WTC11 (cell line): ENCODE measurements around the gene RPL10. TPM values are rescaled to one million over a fixed set of nuclear protein-coding genes. Genes with fewer than 3 reads are reported as not detected.

ENCODE experiments used
- ATAC-seq: fragments of 200-7000 bp; cut with Tn5 transposase; 2 replicates; pipeline ENCODE4 v1.10.0; 2021; ENCODE audit warnings: mild to moderate bottlenecking, moderate library complexity
- CTCF ChIA-PET: fragments of 300-600 bp; sonication (Branson Sonifier 250); formaldehyde crosslinking; loops from one replicate; lab custom pipeline; 2021; ENCODE audit warnings: antibody characterized with exemption; lab: Charles Lee
- POLR2A ChIA-PET: fragments of 350-600 bp; sonication (Branson Sonifier 250); formaldehyde crosslinking; loops from one replicate; lab custom pipeline; 2021; ENCODE audit warnings: antibody characterized with exemption; lab: Charles Lee
- DNase-seq: peaks from one replicate; pipeline ENCODE4 v3.0.0; 2021; ENCODE audit warnings: low spot score
- H3K27ac Mint-ChIP-seq: 2 replicates; pipeline ENCODE4 v1.8.0; 2021; ENCODE audit warnings: mixed read lengths
- H3K27me3 Mint-ChIP-seq: 2 replicates; pipeline ENCODE4 v1.8.0; 2021; ENCODE audit warnings: low read depth, mild to moderate bottlenecking, moderate library complexity, mixed read lengths
- H3K36me3 Mint-ChIP-seq: 2 replicates; pipeline ENCODE4 v1.8.0; 2021; ENCODE audit warnings: mixed read lengths
- H3K4me1 Mint-ChIP-seq: 2 replicates; pipeline ENCODE4 v1.8.0; 2022; ENCODE audit warnings: mixed read lengths
- H3K4me3 Mint-ChIP-seq: 2 replicates; pipeline ENCODE4 v1.8.0; 2021; ENCODE audit warnings: mild to moderate bottlenecking, moderate library complexity, mixed read lengths
- H3K9me3 Mint-ChIP-seq: 2 replicates; pipeline ENCODE4 v1.8.0; 2021; ENCODE audit warnings: mixed read lengths
- ELF4 ChIP-seq: sonication (generic); formaldehyde crosslinking; IDR thresholded peaks from 2 replicates; pipeline ENCODE4 v1.8.1; 2022; ENCODE audit warnings: low read depth, mild to moderate bottlenecking, moderate library complexity, missing genetic modification reagents
- GRHL2 ChIP-seq: fragments of 250-450 bp; sonication (Bioruptor Pico); IDR thresholded peaks from 2 replicates; pipeline ENCODE4 v1.8.0; 2022; ENCODE audit warnings: mild to moderate bottlenecking, moderate library complexity; ENCODE audit not compliant: insufficient replicate concordance, severe bottlenecking
- GTF2I ChIP-seq: fragments of 250-450 bp; sonication (Bioruptor Pico); conservative IDR thresholded peaks from 2 replicates; pipeline ENCODE4 v1.4.0; 2021; ENCODE audit warnings: mild to moderate bottlenecking
- HMGA2 ChIP-seq: fragments of 250-450 bp; sonication (Bioruptor Pico); IDR thresholded peaks from 2 replicates; pipeline ENCODE4 v1.4.0; 2021; ENCODE audit warnings: mild to moderate bottlenecking, moderate library complexity
- IRF2 ChIP-seq: sonication (generic); formaldehyde crosslinking; IDR thresholded peaks from 2 replicates; pipeline ENCODE4 v1.8.0; 2022; ENCODE audit warnings: low read depth, missing genetic modification reagents, borderline replicate concordance
- JUN ChIP-seq: sonication (generic); formaldehyde crosslinking; IDR thresholded peaks from 2 replicates; pipeline ENCODE4 v1.8.0; 2023; ENCODE audit warnings: mild to moderate bottlenecking, missing genetic modification reagents
- MXD4 ChIP-seq: fragments of 250-450 bp; sonication (Bioruptor Pico); IDR thresholded peaks from 2 replicates; pipeline ENCODE4 v1.8.0; 2021; ENCODE audit warnings: mild to moderate bottlenecking, moderate library complexity, borderline replicate concordance
- PRRX2 ChIP-seq: fragments of 250-450 bp; sonication (Bioruptor Pico); IDR thresholded peaks from 2 replicates; pipeline ENCODE4 v1.8.0; 2021; ENCODE audit warnings: mild to moderate bottlenecking
- TCF7 ChIP-seq: sonication (generic); formaldehyde crosslinking; IDR thresholded peaks from 2 replicates; pipeline ENCODE4 v1.8.0; 2022; ENCODE audit warnings: mild to moderate bottlenecking, low read depth, missing genetic modification reagents, moderate library complexity
- TEAD1 ChIP-seq: sonication (generic); formaldehyde crosslinking; IDR thresholded peaks from 2 replicates; pipeline ENCODE4 v1.8.0; 2022; ENCODE audit warnings: mild to moderate bottlenecking, missing genetic modification reagents
- USF2 ChIP-seq: sonication (generic); formaldehyde crosslinking; IDR thresholded peaks from 2 replicates; pipeline ENCODE4 v1.8.1; 2023; ENCODE audit warnings: mild to moderate bottlenecking, missing genetic modification reagents, moderate library complexity
- ZNF396 ChIP-seq: fragments of 250-450 bp; sonication (Bioruptor Pico); IDR thresholded peaks from 2 replicates; pipeline ENCODE4 v1.8.0; 2021; ENCODE audit warnings: mild to moderate bottlenecking, moderate library complexity, borderline replicate concordance
- ZNF416 ChIP-seq: fragments of 250-450 bp; sonication (Bioruptor Pico); IDR thresholded peaks from 2 replicates; pipeline ENCODE4 v1.9.0; 2021; ENCODE audit warnings: mild to moderate bottlenecking, inconsistent platforms
- ZNF423 ChIP-seq: fragments of 250-450 bp; sonication (Bioruptor Pico); IDR thresholded peaks from 2 replicates; pipeline ENCODE4 v2.1.2; 2022; ENCODE audit warnings: mild to moderate bottlenecking, moderate library complexity
- ZNF532 ChIP-seq: fragments of 250-450 bp; sonication (Bioruptor Pico); IDR thresholded peaks from 2 replicates; pipeline ENCODE4 v1.9.0; 2021; ENCODE audit warnings: mild to moderate bottlenecking, borderline replicate concordance
- ZSCAN18 ChIP-seq: fragments of 250-450 bp; sonication (Bioruptor Pico); IDR thresholded peaks from 2 replicates; pipeline ENCODE4 v2.1.2; 2022; ENCODE audit warnings: mild to moderate bottlenecking, moderate library complexity
- total RNA-seq: library from RNA; stranded (reverse); gene quantifications from 3 replicates; pipeline ENCODE4 v1.2.3, GENCODE V29; 2021

Gene RPL10
- total RNA-seq, 1 experiment from 2014 or later, result 2,241 TPM

GRCh38 chrX:154371789-154372300 is 26.3 kb upstream of the RPL10 start:
- ChIA-PET CTCF (no interaction called here), POLR2A (no interaction called here)
- DNase-seq (peak; percentile 23), ATAC-seq (no peak)
- TF ChIP-seq HMGA2 (CRISPR knock-in tag), result no peak
- TF ChIP-seq ZNF396, result no peak
- no peak for TF ChIP-seq JUN (CRISPR knock-in tag)
- TF ChIP-seq ZNF532 (CRISPR knock-in tag), result no peak
- TF ChIP-seq MXD4, result no peak
- TF ChIP-seq USF2 (CRISPR knock-in tag), result no peak
- TF ChIP-seq IRF2 (CRISPR knock-in tag), result no peak
- TF ChIP-seq GRHL2 (CRISPR knock-in tag), result no peak
- no peak for TF ChIP-seq TEAD1 (CRISPR knock-in tag)
- TF ChIP-seq GTF2I, result no peak
- TF ChIP-seq ZSCAN18 (CRISPR knock-in tag), result no peak
- peaks cover 11% of the 10 kb centered on the region for H3K4me1 Mint-ChIP-seq
- H3K27ac Mint-ChIP-seq, result no peak overlapping the region
- peak overlapping the region; percentile 56 for H3K4me3 Mint-ChIP-seq
- peaks cover 16% of the 10 kb centered on the region for H3K36me3 Mint-ChIP-seq
- H3K27me3 Mint-ChIP-seq, result peaks cover 7% of the 10 kb centered on the region
- H3K9me3 Mint-ChIP-seq, result no peaks in the 10 kb centered on the region

- peak overlapping the region; percentile 56 for H3K4me3 Mint-ChIP-seq
- H3K4me1 Mint-ChIP-seq, result peaks cover 11% of the 10 kb centered on the region
- no peak overlapping the region for H3K27ac Mint-ChIP-seq
- ChIA-PET POLR2A (interaction anchor here (1.1 to 2.0 kb wide), 5 partner anchors 8 to 118 kb away, joined by 4 to 10 read pairs (median 7); partner anchors contain the start of genes RPL10 and SLC10A3), CTCF (interaction anchor here (0.5 to 3.0 kb wide), 24 partner anchors 10 to 425 kb away, joined by 3 to 43 read pairs (median 6); partner anchors contain the start of genes ATP6AP1, DNASE1L1, IKBKG and PLXNA3)
- peaks cover 10% of the 10 kb centered on the region for H3K36me3 Mint-ChIP-seq
- ATAC-seq (no peak), DNase-seq (no peak)
- peaks cover 11% of the 10 kb centered on the region for H3K27me3 Mint-ChIP-seq
- no peak for TF ChIP-seq ELF4 (CRISPR knock-in tag)
- TF ChIP-seq TCF7 (CRISPR knock-in tag), result no peak
- TF ChIP-seq ZNF423 (CRISPR knock-in tag), result no peak
- TF ChIP-seq PRRX2 (CRISPR knock-in tag), result no peak
- TF ChIP-seq ZNF416 (CRISPR knock-in tag), result no peak
- H3K9me3 Mint-ChIP-seq, result no peaks in the 10 kb centered on the region
Measured at GRCh38 chrX:154372612-154373022, 25.6 kb upstream of the RPL10 start.
